ENCODE data around the gene ATXN7L1.

ATXN7L1 gene

GRCh38 chr7:105578496-105578895 lies 297.9 kb downstream of the ATXN7L1 start (continued):
- TF ChIP-seq TSHZ2 (CRISPR knock-in tag; IDR thresholded peaks at IDR 0.05) (no peak), POU6F1 (CRISPR knock-in tag; IDR thresholded peaks at IDR 0.05; ENCODE audit: borderline replicate concordance, low read depth) (no peak), ZNF565 (CRISPR knock-in tag; conservative IDR thresholded peaks at IDR 0.05; ENCODE audit: low read depth) (no peak)

GRCh38 chr7:105577251-105577650 lies 299.1 kb downstream of the ATXN7L1 start:
- ATAC-seq, result no peak

GRCh38 chr7:105571891-105572290 lies 304.5 kb downstream of the ATXN7L1 start:
- ATAC-seq, result no peak
- no peak for TF ChIP-seq CSRNP3 (CRISPR knock-in tag; IDR thresholded peaks at IDR 0.05)
- no peak for TF ChIP-seq TSHZ2 (CRISPR knock-in tag; IDR thresholded peaks at IDR 0.05)
- TF ChIP-seq PATZ1 (CRISPR knock-in tag; IDR thresholded peaks at IDR 0.05; ENCODE audit: borderline replicate concordance), result no peak
- no peak for TF ChIP-seq ZNF70 (CRISPR knock-in tag; IDR thresholded peaks at IDR 0.05)
- no peak for TF ChIP-seq ISL1 (CRISPR knock-in tag; IDR thresholded peaks at IDR 0.05)
- no peak for TF ChIP-seq ZC3H10 (CRISPR knock-in tag; IDR thresholded peaks at IDR 0.05)
- no peak for TF ChIP-seq ZNF565 (CRISPR knock-in tag; conservative IDR thresholded peaks at IDR 0.05; ENCODE audit: low read depth)

More at GRCh38 chr7:105577251-105577650, 299.1 kb downstream of the ATXN7L1 start:
- TF ChIP-seq ZC3H10 (CRISPR knock-in tag; IDR thresholded peaks at IDR 0.05), result no peak
- TF ChIP-seq POU6F1 (CRISPR knock-in tag; IDR thresholded peaks at IDR 0.05; ENCODE audit: borderline replicate concordance, low read depth), result no peak
- no peak for TF ChIP-seq TCF4 (CRISPR knock-in tag; IDR thresholded peaks at IDR 0.05; ENCODE audit: borderline replicate concordance)
- TF ChIP-seq ZFP3 (CRISPR knock-in tag; IDR thresholded peaks at IDR 0.05), result no peak
- no peak for TF ChIP-seq ZNF70 (CRISPR knock-in tag; IDR thresholded peaks at IDR 0.05)
- no peak for TF ChIP-seq TSHZ2 (CRISPR knock-in tag; IDR thresholded peaks at IDR 0.05)
- TF ChIP-seq CSDC2 (CRISPR knock-in tag; IDR thresholded peaks at IDR 0.05), result no peak
- TF ChIP-seq ESRRG (CRISPR knock-in tag; IDR thresholded peaks at IDR 0.05), result no peak
- TF ChIP-seq CREB5 (CRISPR knock-in tag; IDR thresholded peaks at IDR 0.05; ENCODE audit: low read depth), result no peak
